ENCODE data around the gene RIN3.

DNA sequence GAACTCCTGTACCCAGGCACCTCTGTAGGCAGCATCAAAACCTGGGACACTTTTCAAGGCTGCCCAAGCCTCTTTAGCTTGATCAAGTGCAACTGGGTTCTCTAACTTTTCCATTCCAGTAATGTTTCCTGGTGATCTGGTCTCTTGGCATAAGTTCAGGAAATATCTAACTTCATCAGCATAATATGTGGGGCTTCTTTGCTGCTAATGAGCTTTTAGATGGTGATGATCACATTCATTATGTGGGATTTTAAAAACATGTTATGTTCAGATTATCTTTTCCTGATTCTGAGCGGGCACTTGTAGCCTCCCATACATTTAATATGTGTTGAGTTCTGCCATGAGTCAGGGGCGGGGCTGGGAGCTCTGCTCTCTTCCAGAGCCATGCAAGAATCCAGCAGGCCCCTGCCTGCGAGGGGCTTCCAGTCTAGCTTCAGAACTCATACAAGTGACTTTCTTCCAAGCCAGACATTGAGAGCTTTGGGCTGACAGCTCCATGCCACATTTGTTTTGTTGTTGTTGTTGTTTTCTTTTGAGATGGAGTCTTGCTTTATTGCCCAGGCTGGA lies 39.5 kb upstream of the RIN3 start:
- TF ChIP-seq JUN (IDR thresholded peaks at IDR 0.05; ENCODE audit: borderline replicate concordance, insufficient read depth, insufficient read length, low read depth) = no peak
- TF ChIP-seq GATA2 (IDR thresholded peaks at IDR 0.05; ENCODE audit: insufficient read depth, insufficient read length, low read depth, low read length) = no peak
- TF ChIP-seq, protein P1, sequence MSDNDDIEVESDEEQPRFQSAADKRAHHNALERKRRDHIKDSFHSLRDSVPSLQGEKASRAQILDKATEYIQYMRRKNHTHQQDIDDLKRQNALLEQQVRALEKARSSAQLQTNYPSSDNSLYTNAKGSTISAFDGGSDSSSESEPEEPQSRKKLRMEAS (IDR thresholded peaks at IDR 0.05; ENCODE audit: insufficient read depth, insufficient read length) = no peak
